Measurements from ENCODE around the gene HAPLN3. TPM values are rescaled to one million over a fixed set of nuclear protein-coding genes. Genes with fewer than 3 reads are reported as not detected.

Gene HAPLN3
- total RNA-seq, 1 donor from 2014 or later = 0.27 TPM

DNA sequence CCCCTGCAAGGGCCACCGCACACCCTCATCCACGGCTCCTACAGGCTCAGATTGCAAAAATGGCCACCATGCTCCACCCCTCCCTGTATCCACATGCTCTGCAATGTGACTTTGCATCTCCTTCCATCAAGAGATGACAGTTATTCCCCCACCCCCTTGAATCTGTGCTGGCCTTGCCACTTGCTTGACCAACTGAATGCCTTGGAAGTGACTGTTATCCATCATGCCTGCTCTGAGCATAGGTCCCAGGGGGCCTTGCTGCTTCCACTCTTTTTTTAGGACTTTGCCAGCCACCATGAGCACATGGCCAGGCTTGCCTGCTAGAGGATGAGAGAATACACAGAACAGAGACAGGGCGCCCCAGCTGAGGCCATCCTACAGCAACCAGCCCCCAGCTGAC lies 13.6 kb downstream of the HAPLN3 start:
- H3K36me3 Mint-ChIP-seq (ENCODE audit: unreplicated experiment) = no peaks in the 10 kb centered on the region
- no peaks in the 10 kb centered on the region for H3K9me3 Mint-ChIP-seq (ENCODE audit: unreplicated experiment)
- TF ChIP-seq, protein P1, sequence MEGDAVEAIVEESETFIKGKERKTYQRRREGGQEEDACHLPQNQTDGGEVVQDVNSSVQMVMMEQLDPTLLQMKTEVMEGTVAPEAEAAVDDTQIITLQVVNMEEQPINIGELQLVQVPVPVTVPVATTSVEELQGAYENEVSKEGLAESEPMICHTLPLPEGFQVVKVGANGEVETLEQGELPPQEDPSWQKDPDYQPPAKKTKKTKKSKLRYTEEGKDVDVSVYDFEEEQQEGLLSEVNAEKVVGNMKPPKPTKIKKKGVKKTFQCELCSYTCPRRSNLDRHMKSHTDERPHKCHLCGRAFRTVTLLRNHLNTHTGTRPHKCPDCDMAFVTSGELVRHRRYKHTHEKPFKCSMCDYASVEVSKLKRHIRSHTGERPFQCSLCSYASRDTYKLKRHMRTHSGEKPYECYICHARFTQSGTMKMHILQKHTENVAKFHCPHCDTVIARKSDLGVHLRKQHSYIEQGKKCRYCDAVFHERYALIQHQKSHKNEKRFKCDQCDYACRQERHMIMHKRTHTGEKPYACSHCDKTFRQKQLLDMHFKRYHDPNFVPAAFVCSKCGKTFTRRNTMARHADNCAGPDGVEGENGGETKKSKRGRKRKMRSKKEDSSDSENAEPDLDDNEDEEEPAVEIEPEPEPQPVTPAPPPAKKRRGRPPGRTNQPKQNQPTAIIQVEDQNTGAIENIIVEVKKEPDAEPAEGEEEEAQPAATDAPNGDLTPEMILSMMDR (IDR thresholded peaks at IDR 0.05; ENCODE audit: partially characterized antibody, unreplicated experiment) = no peak
- DNase-seq = no peak
- no peak overlapping the region for H3K4me3 Mint-ChIP-seq (ENCODE audit: unreplicated experiment)
- no peak overlapping the region for H3K27ac Mint-ChIP-seq (ENCODE audit: unreplicated experiment)
- peaks cover 3% of the 10 kb centered on the region for H3K27me3 Mint-ChIP-seq (ENCODE audit: unreplicated experiment)
- H3K4me1 Mint-ChIP-seq (ENCODE audit: low read depth, unreplicated experiment) = peaks cover 1% of the 10 kb centered on the region

DNA sequence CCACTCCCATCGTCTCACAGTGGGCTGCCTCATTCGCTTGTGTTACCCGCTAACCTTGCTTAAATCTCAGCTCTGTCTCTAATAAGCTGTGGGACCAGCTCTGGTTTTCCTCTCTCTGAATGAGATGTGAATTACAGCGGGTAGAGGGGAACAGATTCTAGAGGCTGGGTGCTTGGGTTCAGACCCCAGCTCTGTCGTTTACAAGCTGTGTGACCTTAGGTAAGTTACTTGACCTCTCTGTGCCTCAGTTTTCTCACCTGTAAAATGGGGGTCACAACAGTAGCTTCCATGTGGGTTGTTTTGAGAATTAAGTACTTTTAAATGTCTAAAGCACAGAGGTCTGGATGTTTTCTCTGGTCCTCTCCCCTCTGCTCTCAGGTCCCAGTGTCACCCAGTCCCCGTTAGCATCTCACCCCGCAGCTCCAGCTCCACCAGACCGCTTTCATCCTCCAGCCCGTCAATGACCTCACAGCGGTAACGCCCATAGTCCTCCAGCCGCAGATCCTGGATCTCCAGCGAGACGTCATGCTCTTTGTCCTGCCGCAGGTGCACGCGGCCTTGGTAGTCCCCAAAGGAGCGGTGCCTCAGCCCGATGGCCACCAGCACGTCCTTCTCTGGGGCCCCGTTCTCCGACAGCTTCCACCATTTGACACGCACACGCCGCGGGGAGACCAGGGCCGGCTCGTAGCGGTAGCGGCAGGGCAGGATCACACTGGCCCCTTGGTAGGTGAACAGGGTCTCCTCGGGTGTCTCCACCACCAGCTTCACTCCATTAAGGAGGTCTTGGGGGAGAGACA lies 14.2 kb downstream of the HAPLN3 start:
- no peak overlapping the region for H3K27ac Mint-ChIP-seq (ENCODE audit: unreplicated experiment)

DNA sequence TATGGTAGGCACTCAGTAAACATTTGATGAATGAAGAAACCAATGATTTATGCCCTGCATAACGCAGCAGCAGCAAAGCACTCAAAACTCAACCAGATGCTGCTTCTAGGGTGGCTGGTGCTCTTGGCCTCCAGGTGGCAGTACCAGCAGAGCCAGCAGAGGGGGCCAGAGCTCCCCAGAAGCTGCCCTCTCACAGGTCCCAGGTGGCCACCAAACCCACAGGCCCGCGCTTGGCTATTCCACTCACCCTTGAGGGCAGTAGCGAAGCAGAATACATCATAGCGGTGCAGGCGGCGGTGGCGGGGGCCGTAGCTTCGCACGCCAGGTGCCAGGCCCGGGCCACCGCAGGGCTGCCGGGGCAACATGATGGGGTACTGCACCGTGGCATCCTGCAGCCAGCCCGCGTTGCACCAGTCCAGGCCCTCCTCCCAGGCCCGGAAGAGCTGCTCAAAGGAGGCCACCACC lies 16.6 kb downstream of the HAPLN3 start:
- H3K36me3 Mint-ChIP-seq (ENCODE audit: unreplicated experiment) = no peaks in the 10 kb centered on the region
- peak; percentile 84 for DNase-seq
- H3K9me3 Mint-ChIP-seq (ENCODE audit: unreplicated experiment) = peaks cover 4% of the 10 kb centered on the region
- H3K27ac Mint-ChIP-seq (ENCODE audit: unreplicated experiment) = no peak overlapping the region
- peaks cover 1% of the 10 kb centered on the region for H3K4me1 Mint-ChIP-seq (ENCODE audit: low read depth, unreplicated experiment)
- peaks cover 4% of the 10 kb centered on the region for H3K27me3 Mint-ChIP-seq (ENCODE audit: unreplicated experiment)
- H3K4me3 Mint-ChIP-seq (ENCODE audit: unreplicated experiment) = no peak overlapping the region
- TF ChIP-seq, protein P1 (IDR thresholded peaks at IDR 0.05; ENCODE audit: partially characterized antibody, unreplicated experiment) = peak; percentile 85

More for the DNA sequence above, 14.2 kb downstream of the HAPLN3 start:
- TF ChIP-seq, protein P1 (IDR thresholded peaks at IDR 0.05; ENCODE audit: partially characterized antibody, unreplicated experiment) = no peak
- no peak for DNase-seq
- Mint-ChIP-seq H3K9me3 (ENCODE audit: unreplicated experiment) (no peaks in the 10 kb centered on the region), H3K36me3 (ENCODE audit: unreplicated experiment) (no peaks in the 10 kb centered on the region), H3K4me1 (ENCODE audit: low read depth, unreplicated experiment) (peaks cover 1% of the 10 kb centered on the region), H3K4me3 (ENCODE audit: unreplicated experiment) (no peak overlapping the region), H3K27me3 (ENCODE audit: unreplicated experiment) (peaks cover 3% of the 10 kb centered on the region)

GRCh38 chr15:88877906-88878305 lies 17.4 kb downstream of the HAPLN3 start:
- Mint-ChIP-seq H3K27me3 (ENCODE audit: unreplicated experiment) (peaks cover 7% of the 10 kb centered on the region), H3K4me3 (ENCODE audit: unreplicated experiment) (no peak overlapping the region), H3K27ac (ENCODE audit: unreplicated experiment) (no peak overlapping the region), H3K36me3 (ENCODE audit: unreplicated experiment) (no peaks in the 10 kb centered on the region), H3K4me1 (ENCODE audit: low read depth, unreplicated experiment) (peaks cover 1% of the 10 kb centered on the region), H3K9me3 (ENCODE audit: unreplicated experiment) (peaks cover 5% of the 10 kb centered on the region)
- TF ChIP-seq, protein P1 (IDR thresholded peaks at IDR 0.05; ENCODE audit: partially characterized antibody, unreplicated experiment) = no peak
- DNase-seq = no peak

DNA sequence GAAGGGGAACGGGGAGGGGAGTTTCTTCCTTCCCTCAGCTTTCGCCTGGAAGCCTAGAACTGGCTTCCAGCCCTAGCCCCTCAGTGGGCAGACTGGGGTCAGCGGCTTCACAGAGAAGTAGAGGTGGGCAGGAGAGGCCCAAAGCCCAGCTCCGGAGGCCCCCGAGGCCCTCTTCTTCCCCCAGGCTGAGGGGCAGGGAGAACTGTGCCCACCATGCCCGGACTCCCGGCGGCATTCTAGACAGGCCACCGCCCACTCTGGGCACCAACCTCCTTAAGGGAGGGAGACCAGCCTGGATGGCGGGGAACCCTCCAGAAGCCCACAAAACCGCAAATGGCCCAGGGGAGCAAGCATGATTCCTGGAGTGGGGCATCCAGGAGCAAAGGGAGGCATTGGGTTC lies 17.9 kb downstream of the HAPLN3 start:
- Mint-ChIP-seq H3K27me3 (ENCODE audit: unreplicated experiment) (peaks cover 7% of the 10 kb centered on the region), H3K4me3 (ENCODE audit: unreplicated experiment) (no peak overlapping the region), H3K27ac (ENCODE audit: unreplicated experiment) (no peak overlapping the region), H3K36me3 (ENCODE audit: unreplicated experiment) (no peaks in the 10 kb centered on the region), H3K4me1 (ENCODE audit: low read depth, unreplicated experiment) (peaks cover 1% of the 10 kb centered on the region), H3K9me3 (ENCODE audit: unreplicated experiment) (peaks cover 5% of the 10 kb centered on the region)
- TF ChIP-seq, protein P1 (IDR thresholded peaks at IDR 0.05; ENCODE audit: partially characterized antibody, unreplicated experiment) = no peak
- no peak for DNase-seq
